Kidney glomerular epithelial cell (primary cell): ENCODE results near the gene IQSEC3.

Experiments
- DNase-seq: peaks from one replicate; lab custom pipeline; 2025; lab: John Stamatoyannopoulos, UW

IQSEC3 gene

GRCh38 chr12:163406-163986, 96.9 kb downstream of the IQSEC3 start:
- DNase-seq = no peak

DNA sequence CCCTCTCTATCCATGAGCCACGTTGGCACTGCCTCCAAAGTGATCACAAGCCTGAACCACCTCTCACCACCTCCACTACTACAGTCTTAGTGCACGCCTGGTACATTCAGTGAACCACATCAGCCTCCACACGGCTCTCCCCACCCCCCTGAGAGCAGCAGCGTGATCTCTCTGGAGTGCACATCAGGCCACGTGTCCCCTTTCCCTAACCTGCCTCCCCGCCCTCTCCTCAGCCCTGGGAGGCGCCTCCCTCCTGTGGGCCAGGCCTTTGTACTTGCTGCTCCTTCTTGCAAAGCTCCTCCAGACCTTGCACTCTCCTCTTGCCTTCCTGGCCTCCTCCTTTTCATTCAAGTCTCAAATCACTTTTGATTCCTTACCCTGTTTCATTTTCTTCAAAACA, 97.6 kb downstream of the IQSEC3 start:
- no peak for DNase-seq

DNA sequence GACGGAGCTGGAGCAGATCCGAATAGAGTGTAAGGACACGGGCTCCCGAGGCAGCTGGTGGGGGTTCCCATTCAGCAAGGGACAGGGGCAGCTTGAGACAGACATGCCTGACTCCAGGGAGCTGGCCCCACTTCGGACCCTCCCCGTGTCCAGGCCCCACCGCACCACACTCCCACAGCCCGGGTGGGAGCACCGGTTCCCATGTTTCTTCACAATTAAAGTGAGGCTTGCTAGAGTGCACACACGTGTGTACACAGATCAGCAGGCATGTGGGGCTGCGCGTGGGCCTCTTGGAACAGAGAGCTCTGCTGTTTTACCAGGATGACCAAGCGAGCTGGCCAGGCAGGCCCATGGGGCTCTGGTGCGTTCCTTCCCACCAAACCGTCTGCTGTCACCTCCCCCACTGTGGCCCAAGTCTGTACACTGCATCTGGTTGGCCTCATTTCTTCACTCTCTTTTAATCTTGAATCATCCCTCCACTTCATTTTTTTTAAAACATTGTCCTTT, 99.3 kb downstream of the IQSEC3 start:
- DNase-seq = no peak

DNA sequence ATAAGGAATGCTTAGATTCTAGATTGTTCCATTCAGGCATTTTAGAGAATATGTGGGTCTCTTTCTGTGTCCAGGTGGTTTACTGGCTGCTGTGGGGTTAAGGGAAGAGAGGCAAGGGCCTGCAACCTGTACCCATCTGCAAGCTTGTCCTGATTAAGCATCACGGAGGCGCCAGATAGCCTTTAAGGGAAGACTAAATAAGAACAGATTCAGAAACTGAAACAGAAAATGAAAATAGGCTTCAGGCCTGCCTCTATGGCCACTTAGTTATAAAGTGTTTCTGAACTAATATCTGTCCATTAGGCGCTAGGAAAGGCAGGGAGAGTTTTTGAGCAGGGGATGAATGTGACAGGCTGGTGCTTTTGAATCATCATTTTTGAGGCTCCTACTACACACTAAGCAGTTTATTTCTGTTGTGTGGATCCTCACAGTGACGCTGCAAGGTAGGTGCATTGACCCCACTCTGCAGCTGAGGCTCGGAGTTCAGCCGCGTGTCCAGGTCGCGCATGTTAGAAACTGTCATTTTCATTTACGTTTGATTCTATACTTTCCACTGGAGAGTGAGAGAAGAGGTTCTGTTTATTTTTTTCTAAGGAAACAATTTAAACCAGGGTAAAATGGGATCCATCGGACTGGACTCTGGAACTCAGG, 100.0 kb downstream of the IQSEC3 start:
- DNase-seq = no peak

GRCh38 chr12:167959-168600, 101.5 kb downstream of the IQSEC3 start:
- no peak for DNase-seq

DNA sequence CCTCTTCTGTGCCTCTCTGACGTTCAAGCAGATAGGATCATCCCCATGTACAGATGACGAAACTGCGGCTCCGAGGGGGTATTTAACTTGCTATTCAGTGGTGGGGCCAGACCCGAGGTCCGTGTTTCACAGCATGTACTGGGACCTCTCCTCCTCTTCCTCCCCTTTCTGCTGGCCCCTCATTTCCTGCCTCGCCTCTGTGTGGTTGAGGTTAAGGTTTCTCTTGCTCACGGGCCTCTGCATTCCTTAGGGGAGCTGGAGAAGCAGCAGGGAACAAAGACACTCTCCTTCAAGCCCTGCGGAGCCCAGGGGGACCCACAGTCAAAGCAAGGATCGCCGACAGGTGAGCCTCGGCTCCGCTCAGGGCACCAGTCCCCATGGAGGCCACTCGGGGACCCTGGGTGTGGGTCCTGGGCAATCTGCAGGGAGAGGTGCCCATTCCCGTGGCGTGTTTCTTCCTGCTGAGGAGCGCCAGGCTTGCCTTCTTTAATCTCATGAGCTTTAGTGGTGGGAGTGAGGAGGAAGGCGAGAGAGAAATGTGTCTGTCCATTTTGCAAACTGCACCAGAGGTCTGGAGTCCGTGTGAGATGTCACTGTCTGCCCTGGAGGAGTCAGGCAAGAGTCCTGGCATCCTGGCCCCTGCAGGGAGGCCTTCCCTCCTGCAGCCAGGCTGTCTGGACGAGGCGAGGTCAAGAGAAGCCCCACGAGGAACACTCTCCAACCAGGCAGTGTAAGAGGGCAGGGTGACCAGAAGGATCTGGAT, 102.4 kb downstream of the IQSEC3 start:
- DNase-seq = no peak

GRCh38 chr12:169528-170370, 103.2 kb downstream of the IQSEC3 start:
- no peak for DNase-seq

DNA sequence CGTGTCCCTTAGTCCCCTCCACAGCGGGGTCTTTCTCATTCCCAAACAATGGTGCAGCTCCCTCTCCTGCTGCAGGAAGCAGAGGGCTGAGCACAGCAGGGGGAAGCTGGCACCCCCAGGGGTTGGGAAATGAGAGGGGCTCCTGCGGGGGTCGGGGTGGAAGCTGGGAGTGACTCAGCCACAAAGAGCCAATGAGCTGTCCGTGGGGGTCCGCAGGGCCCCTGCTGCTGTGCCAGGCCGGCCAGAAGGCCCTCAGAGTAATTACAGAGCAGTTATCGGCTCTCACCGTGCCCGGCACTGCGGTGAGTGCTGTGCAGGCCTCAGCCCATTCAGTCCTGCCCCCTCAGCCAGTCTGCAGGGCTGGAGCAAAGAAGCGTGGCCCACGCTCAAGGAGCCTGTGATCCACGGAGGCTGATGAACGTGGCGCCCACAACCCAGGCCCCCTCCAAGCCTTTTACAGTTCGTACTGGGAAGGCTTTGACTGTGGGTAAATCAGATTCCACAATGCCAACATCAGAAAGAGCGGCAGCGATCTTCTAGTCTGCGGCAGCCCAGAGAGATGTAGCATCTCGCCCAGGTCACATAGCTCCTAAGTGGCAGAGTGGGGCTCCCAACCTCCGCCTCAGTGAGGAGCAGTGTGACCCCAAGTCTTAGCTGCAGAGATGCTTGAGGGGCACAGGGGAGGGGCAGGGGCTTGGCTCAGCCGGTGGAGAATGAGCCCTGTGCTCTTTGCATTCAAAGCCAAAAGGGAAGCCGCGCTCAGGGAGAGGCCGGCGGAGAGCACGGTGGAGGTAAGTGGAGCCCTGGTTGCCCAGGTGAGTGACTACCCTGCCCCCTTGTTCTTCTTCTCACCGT, 104.0 kb downstream of the IQSEC3 start:
- DNase-seq = no peak

DNA sequence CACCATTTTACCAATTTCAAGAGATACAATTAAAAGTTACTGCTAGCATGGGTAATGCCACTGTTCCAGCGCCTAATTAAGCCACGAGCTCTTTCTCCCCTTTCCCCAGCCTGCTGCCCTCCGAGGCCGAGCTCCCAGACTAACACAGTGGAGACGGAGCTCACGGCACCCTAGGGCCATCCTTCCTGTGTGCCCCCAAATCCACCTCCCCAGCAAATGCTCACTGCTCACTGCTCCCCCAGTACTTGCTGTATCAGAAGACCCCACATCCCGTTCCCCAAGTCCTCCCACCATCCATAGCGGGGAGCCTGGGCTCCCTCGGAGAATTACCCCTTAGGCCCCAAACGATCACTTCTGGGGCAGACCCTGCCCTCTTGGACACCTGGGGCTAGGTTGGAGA, 104.7 kb downstream of the IQSEC3 start:
- DNase-seq = no peak

GRCh38 chr12:171743-172676, 105.4 kb downstream of the IQSEC3 start:
- no peak for DNase-seq

DNA sequence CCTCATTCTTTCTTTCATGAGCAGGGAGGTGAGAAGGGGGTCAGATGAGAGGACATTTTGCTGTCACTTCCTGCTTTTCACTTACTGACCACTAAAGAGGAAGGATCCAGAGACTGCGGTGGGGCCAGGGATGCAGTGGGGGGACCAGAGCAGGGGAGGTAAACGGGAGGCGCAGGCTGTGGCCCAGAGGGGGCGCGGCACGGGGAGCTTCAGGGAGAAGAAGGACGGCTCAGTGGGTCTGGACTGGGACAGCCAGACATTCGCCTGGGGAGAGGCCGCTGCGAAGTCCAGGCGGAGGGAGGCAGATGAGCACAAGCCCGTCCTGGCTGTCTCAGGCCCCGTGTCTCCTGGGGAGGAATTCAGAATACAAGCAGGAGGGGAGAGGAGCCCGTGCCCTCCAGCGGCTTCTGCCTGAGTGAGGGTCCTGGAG, 106.2 kb downstream of the IQSEC3 start:
- no peak for DNase-seq

DNA sequence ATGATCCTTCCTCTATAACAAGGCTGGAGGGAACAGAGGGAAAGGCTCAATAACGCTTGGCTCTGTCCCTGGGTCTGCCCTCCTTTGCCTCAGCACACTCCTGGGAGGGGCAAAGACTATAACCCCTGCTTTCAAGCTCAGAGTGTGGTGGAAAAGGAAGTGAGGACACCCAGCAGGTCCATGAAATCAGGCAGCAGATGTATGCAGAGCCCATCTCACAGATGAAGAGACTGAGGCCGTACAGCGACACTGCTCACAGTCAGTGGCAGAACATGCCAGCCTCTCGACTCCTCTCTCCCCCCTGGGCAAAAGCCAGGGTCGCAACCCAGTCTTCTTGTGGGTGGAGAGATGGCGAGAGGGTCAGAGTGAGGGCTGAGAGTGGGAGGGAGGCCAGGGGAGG, 107.6 kb downstream of the IQSEC3 start:
- no peak for DNase-seq

DNA sequence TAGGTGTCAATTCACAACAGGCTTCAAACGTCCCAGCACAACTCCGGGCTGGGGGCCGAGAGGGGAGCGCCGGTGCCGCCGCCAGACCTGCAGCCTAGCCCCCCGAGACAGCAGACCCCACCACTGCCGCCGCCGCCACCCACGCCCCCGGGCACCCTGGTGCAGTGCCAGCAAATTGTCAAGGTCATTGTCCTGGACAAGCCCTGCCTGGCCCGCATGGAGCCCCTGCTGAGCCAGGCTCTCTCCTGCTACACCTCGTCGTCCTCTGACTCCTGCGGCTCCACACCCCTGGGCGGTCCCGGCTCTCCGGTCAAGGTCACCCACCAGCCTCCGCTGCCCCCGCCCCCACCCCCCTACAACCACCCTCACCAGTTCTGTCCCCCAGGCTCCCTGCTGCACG, 108.0 kb downstream of the IQSEC3 start:
- no peak for DNase-seq

- no peak for DNase-seq
These were observed 108.7 kb downstream of the IQSEC3 start for GRCh38 chr12:175250-175649.

DNA sequence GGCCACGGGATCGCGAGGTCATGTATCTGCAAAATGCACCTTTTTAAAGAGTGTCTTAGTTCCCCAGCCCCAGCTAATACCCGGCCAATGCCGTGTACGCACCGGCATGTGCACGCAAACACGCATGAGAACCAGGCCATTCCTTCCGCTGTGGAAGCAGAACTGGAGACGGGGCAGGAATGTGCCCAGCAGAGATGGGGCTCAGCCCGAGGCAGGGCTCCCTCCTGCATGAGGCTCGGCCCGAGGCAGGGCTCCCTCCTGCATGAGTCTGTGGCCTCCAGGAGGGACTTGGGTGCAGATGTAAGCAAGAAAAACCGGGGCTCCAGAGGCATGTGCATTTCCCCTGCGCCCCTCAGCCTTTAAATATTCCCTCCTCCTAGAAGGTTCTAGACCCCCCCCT, 109.2 kb downstream of the IQSEC3 start:
- no peak for DNase-seq

GRCh38 chr12:176321-177181, 110.0 kb downstream of the IQSEC3 start:
- peak; percentile 40 for DNase-seq

- DNase-seq = no peak
These were observed 110.9 kb downstream of the IQSEC3 start for GRCh38 chr12:177336-177979.
